C4-2B (cell line): ENCODE data around the gene MAP3K12.

Source experiments
- CTCF ChIP-seq: fragments of 450-650 bp; conservative IDR thresholded peaks from 2 replicates; pipeline ENCODE4 v1.5.1; 2017; ENCODE audit warnings: mild to moderate bottlenecking
- ZFX ChIP-seq: fragments of 450-650 bp; IDR thresholded peaks from 2 replicates; pipeline ENCODE4 v1.6.1; 2017

GRCh38 chr12:53504004-53504920, 5.0 kb upstream of the MAP3K12 start:
- no peak for TF ChIP-seq CTCF
- no peak for TF ChIP-seq ZFX
